ENCODE data around the gene PCSK4.
"Not testable (repeated sequence)": the region's sequence is repeated elsewhere in the genome, so short reads cannot be mapped to it uniquely, and the experiment has no call there.

PCSK4 gene

DNA sequence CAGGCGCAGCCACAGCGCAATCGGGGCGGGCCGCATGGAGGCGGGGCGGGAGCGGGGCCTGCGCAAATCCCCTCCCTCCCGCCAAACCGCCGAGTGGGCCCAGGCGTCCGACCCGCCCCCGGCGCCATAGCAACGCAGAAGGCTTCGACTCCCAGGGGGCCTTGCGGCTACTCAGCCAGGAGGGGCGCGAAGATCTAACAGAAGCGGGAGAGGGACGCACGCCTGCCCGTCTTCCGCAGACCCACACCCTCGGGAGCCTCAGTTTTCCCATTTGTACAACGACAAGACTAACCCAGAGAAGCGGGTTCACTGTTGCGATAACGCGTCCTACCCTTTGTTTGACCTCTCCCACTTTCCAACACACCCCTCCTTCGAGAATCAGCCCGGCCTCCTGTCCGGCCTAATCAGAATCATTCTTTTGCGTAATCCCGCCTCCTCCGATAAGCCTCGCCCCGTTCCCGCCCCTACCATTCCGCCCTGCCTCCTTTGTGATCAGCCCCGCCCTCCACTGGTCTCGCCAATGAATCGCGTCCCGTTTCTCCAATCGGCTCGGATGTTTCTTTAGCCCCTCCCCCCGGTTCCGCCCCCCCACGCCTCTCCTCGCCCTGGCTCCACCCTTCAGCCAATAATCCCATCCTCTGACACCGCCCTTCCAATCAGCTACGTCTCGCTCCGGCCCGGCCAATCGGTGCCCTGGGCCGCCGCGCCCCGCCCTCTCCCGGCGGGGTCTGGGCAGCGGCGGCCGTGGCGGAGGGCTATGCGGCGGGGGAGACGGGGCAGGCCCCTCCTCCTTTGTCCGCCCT lies at the start of gene PCSK4:
Gene PCSK4, minus strand, starts transcription at position 40 of the 803 bp plus-strand sequence. Its CDS starts 4 bp downstream, at position 36.
- no peaks in the 10 kb centered on the region for H3K36me3 Mint-ChIP-seq (ENCODE audit: low read depth)
- peak; percentile 94 for DNase-seq (ENCODE audit: low spot score)

DNA sequence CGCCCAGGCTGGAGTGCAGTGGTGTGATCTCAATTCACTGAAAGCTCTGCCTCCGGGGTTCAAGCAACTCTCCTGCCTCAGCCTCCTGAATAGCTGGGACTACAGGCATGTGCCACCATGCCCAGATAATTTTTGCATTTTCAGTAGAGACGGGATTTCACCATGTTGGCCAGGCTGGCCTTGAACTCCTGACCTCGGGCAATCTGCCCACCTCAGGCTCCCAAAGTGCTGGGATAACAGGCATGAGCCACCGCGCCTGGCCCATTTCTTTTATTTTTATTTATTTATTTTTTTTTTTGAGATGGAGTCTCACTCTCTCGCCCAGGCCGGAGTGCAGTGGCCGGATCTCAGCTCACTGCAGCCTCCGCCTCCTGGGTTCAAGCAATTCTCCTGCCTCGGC lies 49.6 kb upstream of the PCSK4 start:
- H3K27ac Mint-ChIP-seq; H3K27me3 Mint-ChIP-seq (ENCODE audit: low read depth); H3K4me1 Mint-ChIP-seq (ENCODE audit: low read depth); H3K36me3 Mint-ChIP-seq (ENCODE audit: low read depth); H3K4me3 Mint-ChIP-seq; DNase-seq (ENCODE audit: low spot score); H3K9me3 Mint-ChIP-seq: not testable (repeated sequence)

More for the DNA sequence above, at the start of gene PCSK4:
- peak within 1 kb of the TSS; percentile 85 for H3K27ac Mint-ChIP-seq
- H3K27me3 Mint-ChIP-seq (ENCODE audit: low read depth), result peaks cover 11% of the 10 kb centered on the region
- H3K4me3 Mint-ChIP-seq, result peak within 1 kb of the TSS; percentile 89
- H3K4me1 Mint-ChIP-seq (ENCODE audit: low read depth), result peaks cover 15% of the 10 kb centered on the region
- H3K9me3 Mint-ChIP-seq, result no peaks in the 10 kb centered on the region

DNA sequence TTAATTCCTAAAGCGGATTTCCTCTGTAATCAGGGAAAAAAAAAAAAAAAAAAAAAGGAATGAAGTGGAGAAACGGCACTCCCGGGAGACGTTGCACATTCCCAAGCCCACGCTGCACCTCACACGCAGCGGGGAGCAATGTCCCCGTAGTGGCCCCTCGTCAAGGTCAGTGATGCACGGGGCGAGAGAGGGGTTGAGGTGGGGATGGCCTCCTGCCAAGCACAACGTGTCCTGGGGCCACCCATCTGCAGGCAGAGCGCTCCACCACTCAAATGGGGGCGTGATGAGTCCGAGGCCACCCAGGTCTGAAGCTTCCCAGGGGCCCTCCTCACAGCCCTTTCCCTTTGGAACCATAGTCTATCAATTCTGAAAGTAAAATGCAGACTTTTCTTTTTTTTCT lies 48.8 kb upstream of the PCSK4 start:
- Mint-ChIP-seq H3K27me3 (ENCODE audit: low read depth) (peaks cover 9% of the 10 kb centered on the region), H3K9me3 (no peaks in the 10 kb centered on the region), H3K36me3 (ENCODE audit: low read depth) (no peaks in the 10 kb centered on the region), H3K4me3 (no peak overlapping the region), H3K4me1 (ENCODE audit: low read depth) (peaks cover 3% of the 10 kb centered on the region), H3K27ac (no peak overlapping the region)
- no peak for DNase-seq (ENCODE audit: low spot score)

DNA sequence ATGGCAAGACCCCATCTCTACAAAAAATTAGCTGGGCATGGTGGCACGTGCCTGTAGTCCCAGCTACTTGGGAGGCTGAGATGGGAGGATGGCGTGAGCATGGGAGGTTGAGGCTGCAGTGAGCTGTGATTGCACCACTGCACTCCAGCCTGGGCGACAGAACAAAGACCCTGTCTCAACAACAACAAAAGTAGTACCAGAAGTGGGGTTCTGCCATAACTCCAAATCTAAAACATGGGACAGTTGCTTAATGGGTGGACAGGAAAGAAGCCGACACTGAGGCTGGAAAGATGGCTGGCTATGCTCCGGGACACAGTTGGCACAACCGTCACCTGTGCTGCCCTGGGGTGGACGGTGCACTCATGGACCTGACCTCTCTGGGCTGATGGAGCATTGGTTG lies 45.5 kb upstream of the PCSK4 start:
- not testable (repeated sequence) for H3K27me3 Mint-ChIP-seq (ENCODE audit: low read depth); H3K4me1 Mint-ChIP-seq (ENCODE audit: low read depth); H3K36me3 Mint-ChIP-seq (ENCODE audit: low read depth); H3K4me3 Mint-ChIP-seq; H3K9me3 Mint-ChIP-seq; DNase-seq (ENCODE audit: low spot score); H3K27ac Mint-ChIP-seq

DNA sequence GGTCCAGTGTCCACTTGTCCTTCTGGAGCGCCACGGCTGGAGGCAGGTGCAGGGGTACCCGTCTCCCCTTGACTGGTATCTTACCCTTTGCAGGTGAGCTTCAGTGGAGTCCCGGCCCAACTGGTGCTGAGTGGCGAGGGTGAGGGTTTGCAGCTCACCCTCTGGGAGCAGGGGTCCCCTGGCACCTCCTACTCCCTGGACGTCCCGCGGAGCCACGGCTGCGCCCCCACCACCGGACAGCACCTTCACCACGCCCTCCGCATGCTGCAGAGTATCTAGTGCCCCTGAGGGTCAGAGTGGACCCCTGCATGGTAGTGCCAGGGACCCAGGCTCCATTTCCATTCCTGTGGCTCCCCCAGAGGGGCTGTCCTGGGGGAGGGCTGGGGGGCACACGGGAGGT lies 44.8 kb upstream of the PCSK4 start:
- no peaks in the 10 kb centered on the region for H3K9me3 Mint-ChIP-seq
- H3K27ac Mint-ChIP-seq, result no peak overlapping the region
- no peaks in the 10 kb centered on the region for H3K36me3 Mint-ChIP-seq (ENCODE audit: low read depth)
- no peak for DNase-seq (ENCODE audit: low spot score)
- no peak overlapping the region for H3K4me3 Mint-ChIP-seq
- no peaks in the 10 kb centered on the region for H3K4me1 Mint-ChIP-seq (ENCODE audit: low read depth)
- H3K27me3 Mint-ChIP-seq (ENCODE audit: low read depth), result no peaks in the 10 kb centered on the region

DNA sequence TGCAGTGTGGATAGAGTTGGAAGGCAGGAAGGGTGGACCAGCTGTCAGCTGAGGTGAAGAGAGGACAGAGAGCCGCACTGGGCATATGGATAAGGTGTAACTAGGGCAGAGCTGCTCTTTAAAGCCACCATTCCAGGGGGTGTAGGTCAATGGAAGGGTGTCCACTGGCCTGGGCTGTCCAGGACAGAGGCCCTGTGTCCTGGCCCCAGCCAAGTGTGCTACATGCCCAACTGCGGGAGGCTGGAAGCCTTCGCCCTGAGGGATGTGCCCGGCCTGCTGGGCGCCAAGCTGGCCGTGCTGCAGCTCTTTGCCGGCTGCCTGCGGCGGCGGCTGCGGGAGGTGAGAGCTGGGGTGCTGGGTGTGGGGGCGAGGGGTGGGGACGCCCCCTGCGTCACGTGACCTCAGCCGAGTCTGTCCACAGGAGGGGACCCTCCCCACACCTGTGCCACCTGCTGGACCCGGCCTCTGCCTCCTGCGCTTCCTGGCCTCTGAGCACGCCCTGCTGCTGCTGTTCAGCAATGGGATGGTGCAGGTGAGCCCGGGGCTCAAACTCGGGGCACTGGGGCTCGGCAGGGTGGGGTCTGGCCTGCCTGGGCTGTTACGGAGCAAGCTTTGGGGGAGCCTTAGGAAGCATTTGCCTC lies 43.5 kb upstream of the PCSK4 start:
- no peak for DNase-seq (ENCODE audit: low spot score)
- H3K9me3 Mint-ChIP-seq, result no peaks in the 10 kb centered on the region
- H3K36me3 Mint-ChIP-seq (ENCODE audit: low read depth), result no peaks in the 10 kb centered on the region
- no peak overlapping the region for H3K4me3 Mint-ChIP-seq
- no peaks in the 10 kb centered on the region for H3K27me3 Mint-ChIP-seq (ENCODE audit: low read depth)
- no peaks in the 10 kb centered on the region for H3K4me1 Mint-ChIP-seq (ENCODE audit: low read depth)
- H3K27ac Mint-ChIP-seq, result no peak overlapping the region

DNA sequence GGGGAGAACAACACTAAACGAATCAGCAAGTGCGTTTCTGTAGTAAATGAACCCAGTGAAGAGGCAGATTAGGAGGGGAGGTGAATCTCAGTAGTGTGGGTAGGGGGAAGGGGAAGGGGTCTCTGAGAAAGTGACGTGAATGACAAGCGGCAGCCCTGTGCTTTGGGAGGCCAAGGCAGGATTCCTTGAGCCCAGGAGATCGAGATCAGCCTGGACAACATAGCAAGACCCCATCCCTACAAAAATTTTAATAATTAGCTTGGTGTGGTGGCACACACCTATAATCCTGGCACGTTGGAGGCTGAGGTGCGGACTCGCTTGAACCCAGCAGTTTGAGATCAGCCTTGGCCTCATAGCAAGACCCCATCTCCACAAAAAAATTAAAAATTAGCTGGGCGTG lies 41.9 kb upstream of the PCSK4 start:
- Mint-ChIP-seq H3K36me3 (ENCODE audit: low read depth) (no peaks in the 10 kb centered on the region), H3K9me3 (no peaks in the 10 kb centered on the region), H3K4me1 (ENCODE audit: low read depth) (no peaks in the 10 kb centered on the region), H3K27me3 (ENCODE audit: low read depth) (no peaks in the 10 kb centered on the region), H3K27ac (no peak overlapping the region), H3K4me3 (no peak overlapping the region)
- DNase-seq (ENCODE audit: low spot score), result no peak

DNA sequence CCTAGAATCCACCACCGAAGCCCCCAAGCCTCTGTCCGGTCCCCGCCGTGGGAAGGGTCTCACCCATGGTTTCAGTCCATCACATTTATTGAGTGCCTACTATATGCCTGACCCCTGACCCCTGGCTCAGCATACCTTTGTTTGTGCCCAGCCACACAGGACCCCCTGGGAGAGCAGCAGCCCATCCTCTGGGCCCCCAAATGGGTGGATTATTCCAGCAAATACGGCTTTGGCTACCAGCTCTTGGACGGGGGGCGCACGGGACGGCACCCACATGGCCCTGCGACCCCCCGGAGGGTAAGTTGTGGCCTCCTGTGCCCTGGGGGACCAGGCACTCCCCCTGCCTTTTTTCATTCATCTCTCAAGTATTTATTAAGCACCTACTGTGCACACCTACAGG lies 41.4 kb upstream of the PCSK4 start:
- no peak for DNase-seq (ENCODE audit: low spot score)
- H3K27me3 Mint-ChIP-seq (ENCODE audit: low read depth), result no peaks in the 10 kb centered on the region
- no peaks in the 10 kb centered on the region for H3K4me1 Mint-ChIP-seq (ENCODE audit: low read depth)
- H3K27ac Mint-ChIP-seq, result no peak overlapping the region
- no peaks in the 10 kb centered on the region for H3K36me3 Mint-ChIP-seq (ENCODE audit: low read depth)
- no peak overlapping the region for H3K4me3 Mint-ChIP-seq
- H3K9me3 Mint-ChIP-seq, result no peaks in the 10 kb centered on the region

DNA sequence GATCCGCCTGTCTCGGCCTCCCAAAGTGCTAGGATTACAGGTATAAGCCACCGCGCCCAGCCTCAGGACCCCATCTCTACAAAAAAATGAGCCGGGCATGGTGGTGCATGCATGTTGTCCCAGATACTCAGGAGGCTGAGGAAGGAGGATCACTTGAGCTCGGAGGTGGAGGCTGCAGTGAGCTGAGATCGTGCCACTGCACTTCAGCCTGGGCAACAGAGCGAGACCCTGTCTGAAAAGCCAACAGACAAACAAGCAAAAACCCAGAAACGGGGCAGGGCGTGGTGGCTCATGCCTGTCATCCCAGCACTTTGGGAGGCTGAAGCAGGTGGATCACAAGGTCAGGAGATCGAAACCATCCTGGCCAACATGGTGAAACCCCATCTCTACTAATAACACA lies 40.7 kb upstream of the PCSK4 start:
- H3K36me3 Mint-ChIP-seq (ENCODE audit: low read depth); H3K27ac Mint-ChIP-seq; H3K9me3 Mint-ChIP-seq; DNase-seq (ENCODE audit: low spot score); H3K4me3 Mint-ChIP-seq; H3K27me3 Mint-ChIP-seq (ENCODE audit: low read depth); H3K4me1 Mint-ChIP-seq (ENCODE audit: low read depth): not testable (repeated sequence)

DNA sequence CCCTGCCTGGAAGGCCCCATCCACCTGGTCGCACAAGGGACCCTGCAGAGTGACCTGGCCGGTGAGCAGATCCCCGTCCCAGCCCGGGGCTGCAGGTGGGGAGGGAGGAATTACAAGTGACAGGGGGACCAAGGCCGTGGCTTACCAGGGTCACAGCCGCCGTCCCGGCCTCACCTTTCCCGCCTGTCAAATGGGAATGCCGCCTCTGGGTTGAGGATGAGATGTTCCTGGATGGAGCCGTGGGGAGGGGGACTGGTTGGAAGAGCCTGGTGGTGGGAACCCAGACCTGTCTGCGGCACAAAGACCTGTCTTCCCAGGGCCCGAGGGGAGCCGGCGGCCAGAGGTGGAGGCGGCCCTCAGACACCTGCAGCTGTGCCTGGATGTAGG lies 39.3 kb upstream of the PCSK4 start:
- H3K9me3 Mint-ChIP-seq, result no peaks in the 10 kb centered on the region
- no peak for DNase-seq (ENCODE audit: low spot score)
- H3K27ac Mint-ChIP-seq, result no peak overlapping the region
- peaks cover 3% of the 10 kb centered on the region for H3K4me1 Mint-ChIP-seq (ENCODE audit: low read depth)
- no peak overlapping the region for H3K4me3 Mint-ChIP-seq
- H3K27me3 Mint-ChIP-seq (ENCODE audit: low read depth), result peaks cover 11% of the 10 kb centered on the region
- H3K36me3 Mint-ChIP-seq (ENCODE audit: low read depth), result no peaks in the 10 kb centered on the region

DNA sequence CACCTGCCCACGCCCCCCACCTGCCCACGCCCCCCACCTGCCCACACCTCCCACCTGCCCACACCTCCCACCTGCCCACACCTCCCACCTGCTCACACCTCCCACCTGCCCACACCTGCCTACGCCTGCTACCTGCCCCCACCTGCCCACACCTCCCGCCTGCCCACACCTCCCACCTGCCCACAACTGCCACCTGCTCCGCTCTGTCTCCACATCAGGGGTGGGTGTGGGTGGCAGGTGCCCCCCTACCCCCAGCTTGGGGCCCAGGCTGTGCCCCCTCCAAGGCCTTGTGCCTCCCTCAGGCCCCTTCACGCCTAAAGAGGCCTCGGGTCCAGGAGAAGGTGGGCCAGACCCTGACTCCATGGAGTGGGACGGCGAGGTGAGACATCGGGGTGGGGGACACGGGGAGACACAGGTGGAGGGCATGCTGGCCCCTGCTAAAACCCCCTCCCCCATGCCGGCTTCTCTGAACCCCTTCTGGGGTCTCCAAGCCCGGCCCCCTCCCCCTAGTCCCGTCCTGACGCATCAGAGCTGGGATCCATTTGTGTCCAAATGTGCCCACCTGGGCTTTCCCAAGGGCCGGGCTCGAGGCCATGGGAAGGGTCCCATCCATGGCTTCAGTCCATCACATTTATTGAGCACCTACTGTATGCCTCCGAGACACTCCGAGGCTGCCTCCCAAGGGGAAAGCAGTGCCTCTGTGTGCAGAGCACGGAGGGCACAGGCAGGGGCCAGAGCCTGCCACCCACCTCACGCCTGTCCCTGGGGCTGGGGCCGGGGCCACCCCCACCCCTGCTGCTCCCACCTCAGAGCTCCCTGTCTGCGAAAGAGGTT lies 38.7 kb upstream of the PCSK4 start:
- H3K27me3 Mint-ChIP-seq (ENCODE audit: low read depth), result peaks cover 13% of the 10 kb centered on the region
- H3K4me3 Mint-ChIP-seq, result no peak overlapping the region
- H3K9me3 Mint-ChIP-seq, result no peaks in the 10 kb centered on the region
- peaks cover 3% of the 10 kb centered on the region for H3K4me1 Mint-ChIP-seq (ENCODE audit: low read depth)
- no peaks in the 10 kb centered on the region for H3K36me3 Mint-ChIP-seq (ENCODE audit: low read depth)
- no peak overlapping the region for H3K27ac Mint-ChIP-seq
- no peak for DNase-seq (ENCODE audit: low spot score)

DNA sequence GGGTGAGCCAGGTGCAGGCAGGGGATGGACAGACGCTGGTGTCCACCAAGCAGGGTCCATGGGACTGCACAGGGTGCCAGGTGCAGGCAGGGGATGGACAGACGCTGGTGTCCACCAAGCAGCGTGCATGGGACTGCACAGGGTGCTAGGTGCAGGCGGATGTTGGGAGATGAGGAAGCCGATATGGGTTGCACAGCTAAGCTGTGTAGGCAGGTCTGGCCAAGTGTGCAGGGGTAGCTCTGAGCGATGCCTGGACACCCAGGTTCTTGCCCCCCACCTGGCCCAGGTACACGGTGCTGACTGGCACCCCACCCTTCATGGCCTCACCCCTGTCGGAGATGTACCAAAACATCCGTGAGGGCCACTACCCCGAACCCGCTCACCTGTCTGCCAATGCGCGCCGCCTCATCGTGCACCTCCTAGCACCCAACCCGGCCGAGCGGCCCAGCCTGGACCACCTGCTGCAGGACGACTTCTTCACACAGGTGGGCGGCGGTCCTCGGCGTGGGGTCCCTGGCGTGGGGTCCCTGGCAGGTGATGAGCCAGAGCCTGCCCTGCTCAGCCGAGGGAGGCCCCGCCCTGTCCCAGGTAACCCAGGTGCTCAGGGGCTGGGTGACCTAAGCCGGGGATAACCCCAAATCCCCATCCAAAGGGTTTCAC lies 37.6 kb upstream of the PCSK4 start:
- H3K27me3 Mint-ChIP-seq (ENCODE audit: low read depth), result peaks cover 20% of the 10 kb centered on the region
- no peak for DNase-seq (ENCODE audit: low spot score)
- peaks cover 3% of the 10 kb centered on the region for H3K4me1 Mint-ChIP-seq (ENCODE audit: low read depth)
- H3K4me3 Mint-ChIP-seq, result no peak overlapping the region
- H3K27ac Mint-ChIP-seq, result no peak overlapping the region
- no peaks in the 10 kb centered on the region for H3K36me3 Mint-ChIP-seq (ENCODE audit: low read depth)
- no peaks in the 10 kb centered on the region for H3K9me3 Mint-ChIP-seq

DNA sequence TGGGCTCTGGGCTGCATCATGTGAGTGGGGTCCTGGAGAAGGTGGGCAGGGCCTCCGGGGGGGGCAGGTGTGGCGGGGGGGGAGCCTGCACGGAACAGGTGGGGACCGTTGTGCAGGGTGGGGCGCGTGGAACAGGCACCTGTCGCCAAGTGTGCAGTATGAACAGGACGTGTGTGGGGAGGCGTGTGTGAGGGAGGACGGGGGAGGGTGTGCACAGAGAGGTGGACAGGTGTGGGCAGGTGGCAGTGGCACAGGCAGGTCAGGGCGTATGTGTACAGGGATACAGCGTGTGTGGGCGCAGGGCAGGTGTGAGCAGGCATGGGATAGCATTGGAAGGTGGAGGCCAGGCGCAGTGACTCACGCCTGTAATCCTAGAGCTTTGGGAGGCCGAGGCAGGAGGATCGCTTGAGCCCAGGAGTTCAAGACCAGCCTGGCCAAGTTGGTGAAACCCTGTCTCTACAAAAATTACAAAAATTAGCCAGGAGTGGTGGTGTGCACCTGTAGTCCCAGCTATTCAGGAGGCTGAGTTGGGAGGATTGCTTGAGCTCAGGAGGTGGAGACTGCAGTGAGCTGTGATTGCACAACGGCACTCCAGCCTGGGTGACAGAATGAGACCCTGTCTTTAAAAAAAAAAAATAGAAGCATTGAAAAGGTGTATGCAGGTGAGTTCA lies 37.0 kb upstream of the PCSK4 start:
- Mint-ChIP-seq H3K27me3 (ENCODE audit: low read depth) (peaks cover 22% of the 10 kb centered on the region), H3K36me3 (ENCODE audit: low read depth) (no peaks in the 10 kb centered on the region), H3K4me3 (no peak overlapping the region), H3K4me1 (ENCODE audit: low read depth) (peaks cover 3% of the 10 kb centered on the region), H3K9me3 (no peaks in the 10 kb centered on the region), H3K27ac (no peak overlapping the region)
- no peak for DNase-seq (ENCODE audit: low spot score)
